Measurements from ENCODE around the gene IRF9. TPM values are rescaled to one million over a fixed set of nuclear protein-coding genes. Genes with fewer than 3 reads are reported as not detected.

Gene IRF9
- total and polyA plus RNA-seq, 2 of the 13 experiments (the other 11 are each of a cell fraction or from before 2014, with no cell fraction given) = 14.9 to 49.7 TPM

- TF ChIP-seq, protein P1, sequence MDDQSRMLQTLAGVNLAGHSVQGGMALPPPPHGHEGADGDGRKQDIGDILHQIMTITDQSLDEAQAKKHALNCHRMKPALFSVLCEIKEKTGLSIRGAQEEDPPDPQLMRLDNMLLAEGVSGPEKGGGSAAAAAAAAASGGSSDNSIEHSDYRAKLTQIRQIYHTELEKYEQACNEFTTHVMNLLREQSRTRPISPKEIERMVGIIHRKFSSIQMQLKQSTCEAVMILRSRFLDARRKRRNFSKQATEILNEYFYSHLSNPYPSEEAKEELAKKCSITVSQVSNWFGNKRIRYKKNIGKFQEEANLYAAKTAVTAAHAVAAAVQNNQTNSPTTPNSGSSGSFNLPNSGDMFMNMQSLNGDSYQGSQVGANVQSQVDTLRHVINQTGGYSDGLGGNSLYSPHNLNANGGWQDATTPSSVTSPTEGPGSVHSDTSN (CRISPR knock-in tag; IDR thresholded peaks at IDR 0.05; ENCODE audit: borderline replicate concordance) = peak; percentile 2; the same call in 1 of the 2 replicates
- TF ChIP-seq GABPA (IDR thresholded peaks at IDR 0.05; ENCODE audit: low read depth, low read length) (no peak), GABPA (CRISPR knock-in tag; IDR thresholded peaks at IDR 0.05; ENCODE audit: low read depth) (no peak), CENPT (CRISPR knock-in tag; IDR thresholded peaks at IDR 0.05; ENCODE audit: low read depth) (no peak; the same call in none of the 2 replicates), ZNF816 (CRISPR knock-in tag; IDR thresholded peaks at IDR 0.05; ENCODE audit: borderline replicate concordance) (no peak), MED13 (CRISPR knock-in tag; IDR thresholded peaks at IDR 0.05) (peak; percentile 99), TRIM22 (IDR thresholded peaks at IDR 0.05) (no peak), ZNF326 (CRISPR knock-in tag; IDR thresholded peaks at IDR 0.05; ENCODE audit: borderline replicate concordance) (0 out of 2 replicates have a peak, but pooled peaks have one; percentile 12), TBP (CRISPR knock-in tag; IDR thresholded peaks at IDR 0.05) (peak; percentile 31), ZNF841 (CRISPR knock-in tag; IDR thresholded peaks at IDR 0.05; ENCODE audit: borderline replicate concordance) (no peak), HNF4G (IDR thresholded peaks at IDR 0.05; ENCODE audit: borderline replicate concordance, low read depth, low read length) (peak; percentile 100), HNF4G (CRISPR knock-in tag; IDR thresholded peaks at IDR 0.05; ENCODE audit: borderline replicate concordance, low read depth) (peak; percentile 100), RFXAP (CRISPR knock-in tag; IDR thresholded peaks at IDR 0.05; ENCODE audit: borderline replicate concordance) (peak; percentile 95; the same call in 1 of the 2 replicates), NR2C2 (CRISPR knock-in tag; IDR thresholded peaks at IDR 0.05; ENCODE audit: borderline replicate concordance) (peak; percentile 95), SIX4 (CRISPR knock-in tag; IDR thresholded peaks at IDR 0.05) (peak; percentile 93)
- TF ChIP-seq, protein P2, sequence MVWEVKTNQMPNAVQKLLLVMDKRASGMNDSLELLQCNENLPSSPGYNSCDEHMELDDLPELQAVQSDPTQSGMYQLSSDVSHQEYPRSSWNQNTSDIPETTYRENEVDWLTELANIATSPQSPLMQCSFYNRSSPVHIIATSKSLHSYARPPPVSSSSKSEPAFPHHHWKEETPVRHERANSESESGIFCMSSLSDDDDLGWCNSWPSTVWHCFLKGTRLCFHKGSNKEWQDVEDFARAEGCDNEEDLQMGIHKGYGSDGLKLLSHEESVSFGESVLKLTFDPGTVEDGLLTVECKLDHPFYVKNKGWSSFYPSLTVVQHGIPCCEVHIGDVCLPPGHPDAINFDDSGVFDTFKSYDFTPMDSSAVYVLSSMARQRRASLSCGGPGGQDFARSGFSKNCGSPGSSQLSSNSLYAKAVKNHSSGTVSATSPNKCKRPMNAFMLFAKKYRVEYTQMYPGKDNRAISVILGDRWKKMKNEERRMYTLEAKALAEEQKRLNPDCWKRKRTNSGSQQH (CRISPR knock-in tag; IDR thresholded peaks at IDR 0.05; ENCODE audit: low read depth) = peak; percentile 45
- TF ChIP-seq, protein P3, sequence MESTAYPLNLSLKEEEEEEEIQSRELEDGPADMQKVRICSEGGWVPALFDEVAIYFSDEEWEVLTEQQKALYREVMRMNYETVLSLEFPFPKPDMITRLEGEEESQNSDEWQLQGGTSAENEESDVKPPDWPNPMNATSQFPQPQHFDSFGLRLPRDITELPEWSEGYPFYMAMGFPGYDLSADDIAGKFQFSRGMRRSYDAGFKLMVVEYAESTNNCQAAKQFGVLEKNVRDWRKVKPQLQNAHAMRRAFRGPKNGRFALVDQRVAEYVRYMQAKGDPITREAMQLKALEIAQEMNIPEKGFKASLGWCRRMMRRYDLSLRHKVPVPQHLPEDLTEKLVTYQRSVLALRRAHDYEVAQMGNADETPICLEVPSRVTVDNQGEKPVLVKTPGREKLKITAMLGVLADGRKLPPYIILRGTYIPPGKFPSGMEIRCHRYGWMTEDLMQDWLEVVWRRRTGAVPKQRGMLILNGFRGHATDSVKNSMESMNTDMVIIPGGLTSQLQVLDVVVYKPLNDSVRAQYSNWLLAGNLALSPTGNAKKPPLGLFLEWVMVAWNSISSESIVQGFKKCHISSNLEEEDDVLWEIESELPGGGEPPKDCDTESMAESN (CRISPR knock-in tag; conservative IDR thresholded peaks at IDR 0.05) = peak; percentile 99
- TF ChIP-seq, protein P4, sequence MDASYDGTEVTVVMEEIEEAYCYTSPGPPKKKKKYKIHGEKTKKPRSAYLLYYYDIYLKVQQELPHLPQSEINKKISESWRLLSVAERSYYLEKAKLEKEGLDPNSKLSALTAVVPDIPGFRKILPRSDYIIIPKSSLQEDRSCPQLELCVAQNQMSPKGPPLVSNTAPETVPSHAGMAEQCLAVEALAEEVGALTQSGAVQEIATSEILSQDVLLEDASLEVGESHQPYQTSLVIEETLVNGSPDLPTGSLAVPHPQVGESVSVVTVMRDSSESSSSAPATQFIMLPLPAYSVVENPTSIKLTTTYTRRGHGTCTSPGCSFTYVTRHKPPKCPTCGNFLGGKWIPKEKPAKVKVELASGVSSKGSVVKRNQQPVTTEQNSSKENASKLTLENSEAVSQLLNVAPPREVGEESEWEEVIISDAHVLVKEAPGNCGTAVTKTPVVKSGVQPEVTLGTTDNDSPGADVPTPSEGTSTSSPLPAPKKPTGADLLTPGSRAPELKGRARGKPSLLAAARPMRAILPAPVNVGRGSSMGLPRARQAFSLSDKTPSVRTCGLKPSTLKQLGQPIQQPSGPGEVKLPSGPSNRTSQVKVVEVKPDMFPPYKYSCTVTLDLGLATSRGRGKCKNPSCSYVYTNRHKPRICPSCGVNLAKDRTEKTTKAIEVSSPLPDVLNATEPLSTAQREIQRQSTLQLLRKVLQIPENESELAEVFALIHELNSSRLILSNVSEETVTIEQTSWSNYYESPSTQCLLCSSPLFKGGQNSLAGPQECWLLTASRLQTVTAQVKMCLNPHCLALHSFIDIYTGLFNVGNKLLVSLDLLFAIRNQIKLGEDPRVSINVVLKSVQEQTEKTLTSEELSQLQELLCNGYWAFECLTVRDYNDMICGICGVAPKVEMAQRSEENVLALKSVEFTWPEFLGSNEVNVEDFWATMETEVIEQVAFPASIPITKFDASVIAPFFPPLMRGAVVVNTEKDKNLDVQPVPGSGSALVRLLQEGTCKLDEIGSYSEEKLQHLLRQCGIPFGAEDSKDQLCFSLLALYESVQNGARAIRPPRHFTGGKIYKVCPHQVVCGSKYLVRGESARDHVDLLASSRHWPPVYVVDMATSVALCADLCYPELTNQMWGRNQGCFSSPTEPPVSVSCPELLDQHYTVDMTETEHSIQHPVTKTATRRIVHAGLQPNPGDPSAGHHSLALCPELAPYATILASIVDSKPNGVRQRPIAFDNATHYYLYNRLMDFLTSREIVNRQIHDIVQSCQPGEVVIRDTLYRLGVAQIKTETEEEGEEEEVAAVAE (CRISPR knock-in tag; IDR thresholded peaks at IDR 0.05; ENCODE audit: borderline replicate concordance) = peak; percentile 97
These were observed 47.1 kb upstream of the IRF9 start (continued) for GRCh38 chr14:24113801-24114531.

Data from HepG2 (cell line).